ENCODE results near the gene OR6S1. TPM values are rescaled to one million over a fixed set of nuclear protein-coding genes. Genes with fewer than 3 reads are reported as not detected.
"Not testable (repeated sequence)": the region's sequence is repeated elsewhere in the genome, so short reads cannot be mapped to it uniquely, and the experiment has no call there.

The OR6S1 gene
- total and polyA plus RNA-seq, 4 donors, result not detected

DNA sequence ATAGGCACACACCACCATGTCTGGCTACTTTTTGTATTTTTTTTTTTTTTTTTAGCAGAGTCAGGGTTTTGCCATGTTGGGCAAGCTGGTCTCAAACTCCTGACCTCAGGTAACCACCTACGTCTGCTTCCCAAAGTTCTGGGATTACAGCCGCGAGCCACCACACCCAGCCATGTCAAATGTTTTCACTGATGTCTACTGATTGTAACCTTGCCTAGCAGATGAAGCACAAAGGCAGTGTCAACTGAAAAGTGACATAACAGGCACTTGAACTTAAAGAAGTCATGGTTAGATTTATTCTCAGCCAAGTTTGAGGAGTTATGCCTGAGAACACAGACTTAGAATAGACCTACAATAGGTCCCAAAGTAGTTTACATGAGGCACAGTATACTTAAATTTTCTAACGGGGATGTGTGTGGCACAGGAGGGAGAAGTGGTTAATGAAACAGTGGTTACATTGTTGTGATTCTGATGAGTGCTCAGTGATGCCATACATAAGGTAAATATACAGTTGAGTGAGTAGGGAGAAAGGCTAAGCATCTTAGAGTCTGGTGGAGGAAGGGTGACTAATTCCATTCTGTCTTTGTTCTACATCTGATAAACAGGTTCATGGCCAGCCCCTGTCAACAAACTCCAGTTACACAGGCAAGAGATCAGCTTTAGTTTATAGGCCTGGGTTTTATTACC, 30.2 kb upstream of the OR6S1 start:
- Histone ChIP-seq H3K4me3 (ENCODE audit: low read depth, low read length) (no peak overlapping the region), H3K27me3 (ENCODE audit: control insufficient read depth, insufficient read depth, low read length) (peaks cover 4% of the 10 kb centered on the region), H3K4me1 (ENCODE audit: control insufficient read depth, insufficient read depth, low read length) (no peaks in the 10 kb centered on the region), H3K27ac (ENCODE audit: low read depth, low read length) (no peak overlapping the region), H3K36me3 (ENCODE audit: control insufficient read depth, insufficient read depth, low read length) (no peaks in the 10 kb centered on the region), H3K9me3 (ENCODE audit: control insufficient read depth, insufficient read depth, low read length) (no peaks in the 10 kb centered on the region)
- DNase-seq (ENCODE audit: low read depth in 4 of 6, low spot score in 6 of 6), result no peak
- WGBS (ENCODE audit: insufficient coverage), result 83% methylated on average over 2 of the region's 4 CpGs

DNA sequence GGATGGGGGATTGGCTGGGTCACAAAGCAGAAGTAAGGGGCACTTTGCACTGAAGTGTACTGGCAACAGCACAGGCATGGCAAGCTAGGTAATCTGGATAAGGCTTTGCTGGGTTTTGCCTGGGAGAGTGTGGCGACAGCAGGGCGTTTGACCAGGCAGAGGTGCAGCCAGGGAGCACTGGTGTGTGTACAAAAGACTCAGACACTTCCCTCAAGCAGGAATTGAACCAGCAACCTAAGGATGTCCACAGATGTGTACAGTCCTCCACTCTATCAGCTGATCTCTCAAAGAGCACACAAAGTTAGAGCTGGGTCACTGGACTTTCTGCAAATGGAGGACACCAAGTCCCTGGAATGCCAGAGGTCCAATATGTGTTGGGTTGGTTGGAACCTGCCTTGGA, 27.5 kb upstream of the OR6S1 start:
- Histone ChIP-seq H3K4me1 (ENCODE audit: control insufficient read depth, insufficient read depth, low read length) (no peaks in the 10 kb centered on the region), H3K4me3 (ENCODE audit: low read depth, low read length) (no peak overlapping the region), H3K27ac (ENCODE audit: low read depth, low read length) (no peak overlapping the region), H3K27me3 (ENCODE audit: control insufficient read depth, insufficient read depth, low read length) (peaks cover 7% of the 10 kb centered on the region), H3K36me3 (ENCODE audit: control insufficient read depth, insufficient read depth, low read length) (no peaks in the 10 kb centered on the region), H3K9me3 (ENCODE audit: control insufficient read depth, insufficient read depth, low read length) (no peaks in the 10 kb centered on the region)
- DNase-seq (ENCODE audit: low read depth in 4 of 6, low spot score in 6 of 6), result no peak
- WGBS (ENCODE audit: insufficient coverage), result 84% methylated on average over 2 of the region's 2 CpGs

DNA sequence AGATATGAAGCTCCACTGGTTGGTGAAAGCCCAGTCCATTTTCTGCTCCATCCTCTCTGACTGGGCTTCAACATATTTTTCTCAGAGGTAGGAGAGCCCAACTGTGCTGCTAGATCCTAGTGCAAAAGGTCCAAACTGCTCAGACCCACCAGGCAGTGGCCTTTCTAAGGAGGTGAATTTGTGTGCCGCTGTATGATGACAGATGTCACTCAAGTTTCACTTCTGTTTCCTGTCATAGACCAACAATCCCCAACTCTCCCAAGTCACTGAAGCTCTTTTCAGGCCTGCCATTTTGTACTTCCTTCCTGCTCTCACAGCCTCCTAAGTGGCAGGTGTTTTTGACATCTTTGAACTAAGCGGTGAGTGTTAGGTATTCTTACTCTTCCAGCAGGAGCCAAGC, 26.5 kb upstream of the OR6S1 start:
- no peak overlapping the region for H3K27ac ChIP-seq (ENCODE audit: low read depth, low read length)
- H3K27me3 ChIP-seq (ENCODE audit: control insufficient read depth, insufficient read depth, low read length), result peaks cover 17% of the 10 kb centered on the region
- H3K4me3 ChIP-seq (ENCODE audit: low read depth, low read length), result no peak overlapping the region
- H3K36me3 ChIP-seq (ENCODE audit: control insufficient read depth, insufficient read depth, low read length), result no peaks in the 10 kb centered on the region
- H3K9me3 ChIP-seq (ENCODE audit: control insufficient read depth, insufficient read depth, low read length), result no peaks in the 10 kb centered on the region
- WGBS (ENCODE audit: insufficient coverage), result 83% methylated on average over 1 of the region's 2 CpGs
- peaks cover 8% of the 10 kb centered on the region for H3K4me1 ChIP-seq (ENCODE audit: control insufficient read depth, insufficient read depth, low read length)
- DNase-seq (ENCODE audit: low read depth in 4 of 6, low spot score in 6 of 6), result no peak

DNA sequence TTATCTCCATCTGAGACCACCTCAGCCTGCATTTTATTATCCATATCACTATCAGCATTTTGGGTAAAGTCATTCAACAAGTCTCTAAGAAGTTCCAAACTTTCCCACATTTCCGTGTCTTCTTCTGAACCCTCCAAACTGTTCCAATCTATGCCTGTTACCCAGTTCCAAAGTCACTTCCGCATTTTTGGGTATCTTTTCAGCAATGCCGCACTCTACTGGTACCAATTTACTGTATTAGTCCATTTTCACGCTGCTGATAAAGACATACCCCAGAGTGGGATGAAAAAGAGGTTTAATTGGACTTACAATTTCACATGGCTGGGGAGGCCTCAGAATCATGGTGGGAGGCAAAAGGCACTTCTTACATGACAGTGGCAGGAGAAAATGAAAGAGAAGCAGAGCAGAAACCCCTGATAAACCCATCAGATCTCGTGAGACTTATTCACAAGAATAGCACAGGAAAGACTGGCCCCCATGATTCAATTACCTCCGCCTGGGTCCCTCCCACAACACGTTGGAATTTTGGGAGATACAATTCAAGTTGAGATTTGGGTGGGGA, 25.0 kb upstream of the OR6S1 start:
- H3K36me3 ChIP-seq (ENCODE audit: control insufficient read depth, insufficient read depth, low read length); H3K4me3 ChIP-seq (ENCODE audit: low read depth, low read length); H3K4me1 ChIP-seq (ENCODE audit: control insufficient read depth, insufficient read depth, low read length); H3K27ac ChIP-seq (ENCODE audit: low read depth, low read length); DNase-seq (ENCODE audit: low read depth in 4 of 6, low spot score in 6 of 6); H3K9me3 ChIP-seq (ENCODE audit: control insufficient read depth, insufficient read depth, low read length): not testable (repeated sequence)
- H3K27me3 ChIP-seq (ENCODE audit: control insufficient read depth, insufficient read depth, low read length), result peaks cover 31% of the 10 kb centered on the region
- 90% methylated on average over 1 of the region's 7 CpGs for WGBS (ENCODE audit: insufficient coverage)

DNA sequence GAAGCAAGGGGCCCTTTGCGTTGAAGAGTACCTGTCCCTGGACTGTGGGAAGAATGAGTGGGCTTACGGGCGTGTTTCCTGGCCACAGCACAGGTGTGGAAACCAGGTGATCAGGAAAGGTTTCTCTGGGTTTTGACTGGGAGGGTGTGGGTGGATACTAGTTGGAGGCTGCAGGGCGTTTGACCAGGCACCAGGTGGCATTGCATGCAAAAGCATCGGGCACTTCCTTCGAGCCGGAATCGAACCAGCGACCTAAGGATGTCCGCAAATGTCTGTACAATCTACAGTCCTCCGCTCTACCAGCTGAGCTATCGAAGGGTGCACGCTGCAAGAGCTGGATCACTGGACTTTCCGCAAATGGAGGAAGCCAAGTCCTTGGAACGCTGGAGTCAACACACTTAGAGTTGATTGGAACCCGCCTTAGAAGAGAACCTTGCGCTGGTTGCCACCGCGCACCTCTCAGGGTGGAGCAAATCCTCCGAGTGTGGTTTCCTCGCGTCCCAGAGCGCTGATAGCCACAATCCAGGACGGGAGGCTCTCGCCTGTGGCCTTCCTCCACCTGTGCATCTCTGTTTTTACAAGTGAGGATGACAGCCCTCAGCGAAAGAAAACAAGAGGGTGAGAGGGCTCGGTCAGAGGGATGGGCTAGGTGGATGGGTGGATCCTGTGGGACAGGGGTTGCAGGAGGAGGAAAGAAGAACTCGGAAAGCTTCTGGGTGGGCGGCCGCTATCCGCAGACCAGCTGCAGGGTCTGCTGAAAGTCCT, 21.7 kb upstream of the OR6S1 start:
- Histone ChIP-seq H3K9me3 (ENCODE audit: control insufficient read depth, insufficient read depth, low read length) (no peaks in the 10 kb centered on the region), H3K4me3 (ENCODE audit: low read depth, low read length) (no peak overlapping the region), H3K27me3 (ENCODE audit: control insufficient read depth, insufficient read depth, low read length) (peaks cover 52% of the 10 kb centered on the region), H3K27ac (ENCODE audit: low read depth, low read length) (no peak overlapping the region), H3K4me1 (ENCODE audit: control insufficient read depth, insufficient read depth, low read length) (peaks cover 9% of the 10 kb centered on the region), H3K36me3 (ENCODE audit: control insufficient read depth, insufficient read depth, low read length) (no peaks in the 10 kb centered on the region)
- peak in 3 of 6 donors; percentile 13 to 49 (median 46) for DNase-seq (ENCODE audit: low read depth in 4 of 6, low spot score in 6 of 6)
- WGBS (ENCODE audit: insufficient coverage), result 3% methylated on average over 27 of the region's 31 CpGs

DNA sequence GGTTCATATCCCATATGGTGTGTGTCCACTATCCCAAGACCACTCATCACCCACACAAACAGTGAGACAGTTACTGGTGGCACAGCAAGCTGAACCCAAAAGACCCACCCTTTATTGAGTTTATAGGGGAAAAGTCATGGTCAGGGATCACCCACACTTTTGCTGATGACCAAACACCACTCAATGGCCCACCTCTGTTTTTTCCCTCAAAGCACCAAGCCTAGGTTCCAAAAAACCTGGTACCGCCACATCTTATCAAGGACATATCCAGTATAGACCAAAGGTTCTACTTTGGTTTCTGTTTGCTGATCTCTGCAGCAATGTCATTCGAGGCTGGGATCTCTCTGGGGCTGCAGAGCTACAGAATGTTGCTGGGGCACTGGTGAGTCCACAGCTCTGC, 19.7 kb upstream of the OR6S1 start:
- DNase-seq (ENCODE audit: low read depth in 4 of 6, low spot score in 6 of 6), result no peak
- no peaks in the 10 kb centered on the region for H3K9me3 ChIP-seq (ENCODE audit: control insufficient read depth, insufficient read depth, low read length)
- no peaks in the 10 kb centered on the region for H3K36me3 ChIP-seq (ENCODE audit: control insufficient read depth, insufficient read depth, low read length)
- H3K27me3 ChIP-seq (ENCODE audit: control insufficient read depth, insufficient read depth, low read length), result peaks cover 71% of the 10 kb centered on the region
- no CpG with 5 or more reads among the region's 2 CpGs for WGBS (ENCODE audit: insufficient coverage)
- no peak overlapping the region for H3K27ac ChIP-seq (ENCODE audit: low read depth, low read length)
- no peak overlapping the region for H3K4me3 ChIP-seq (ENCODE audit: low read depth, low read length)
- peaks cover 9% of the 10 kb centered on the region for H3K4me1 ChIP-seq (ENCODE audit: control insufficient read depth, insufficient read depth, low read length)

DNA sequence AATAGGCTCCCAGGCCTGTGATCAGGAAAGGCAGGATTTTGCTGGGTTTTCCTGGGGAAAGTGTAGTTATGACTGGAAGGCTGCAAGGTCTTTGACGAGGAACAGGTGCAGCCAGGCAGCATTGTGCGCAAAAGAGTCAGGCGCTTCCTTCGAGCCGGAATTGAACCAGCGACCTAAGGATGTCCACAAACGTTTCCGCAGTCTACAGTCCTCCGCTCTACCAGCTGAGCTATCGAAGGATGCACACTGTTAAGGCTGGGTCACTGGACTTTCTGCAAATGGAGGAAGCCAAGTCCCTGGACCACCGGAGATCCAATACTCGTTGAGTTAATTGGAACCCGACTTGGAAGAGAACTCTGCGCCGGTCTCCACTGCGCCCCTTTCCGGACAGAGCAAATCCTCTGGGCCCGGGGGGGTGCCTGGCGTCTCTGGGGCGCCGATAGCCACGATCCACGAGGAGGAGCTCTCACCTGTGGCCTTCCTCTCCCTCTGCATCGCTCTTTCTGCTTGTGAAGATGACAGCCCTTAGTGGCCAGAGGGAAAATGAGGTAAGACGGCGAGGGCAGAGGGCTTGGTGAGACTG, 18.4 kb upstream of the OR6S1 start:
- no peak for DNase-seq (ENCODE audit: low read depth in 4 of 6, low spot score in 6 of 6)

DNA sequence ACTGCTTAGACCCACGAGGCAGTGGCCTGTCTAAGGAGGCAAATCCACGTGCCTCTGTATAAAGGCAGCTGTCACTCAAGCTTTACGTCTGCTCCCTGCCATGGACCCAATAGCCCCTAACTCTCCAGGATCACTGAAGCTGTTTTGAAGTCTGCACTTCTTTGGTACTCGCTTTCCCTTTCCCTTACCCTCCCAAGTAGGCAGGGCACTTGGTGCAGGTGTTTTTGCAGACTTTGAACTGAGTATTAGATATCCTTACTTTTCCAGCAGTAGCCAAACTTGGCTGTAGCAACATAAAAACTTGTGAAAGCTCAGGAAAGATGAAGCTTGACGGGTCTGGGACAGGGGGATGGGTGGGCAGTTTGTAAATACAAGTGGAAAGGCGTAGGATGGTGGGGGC, 17.8 kb upstream of the OR6S1 start:
- WGBS (ENCODE audit: insufficient coverage), result 68% methylated on average over 5 of the region's 6 CpGs
- no peak for DNase-seq (ENCODE audit: low read depth in 4 of 6, low spot score in 6 of 6)
- no peak overlapping the region for H3K4me3 ChIP-seq (ENCODE audit: low read depth, low read length)

More for the DNA sequence above, 18.4 kb upstream of the OR6S1 start:
- Histone ChIP-seq H3K27me3 (ENCODE audit: control insufficient read depth, insufficient read depth, low read length) (peaks cover 81% of the 10 kb centered on the region), H3K36me3 (ENCODE audit: control insufficient read depth, insufficient read depth, low read length) (no peaks in the 10 kb centered on the region), H3K4me3 (ENCODE audit: low read depth, low read length) (no peak overlapping the region), H3K9me3 (ENCODE audit: control insufficient read depth, insufficient read depth, low read length) (no peaks in the 10 kb centered on the region), H3K27ac (ENCODE audit: low read depth, low read length) (no peak overlapping the region), H3K4me1 (ENCODE audit: control insufficient read depth, insufficient read depth, low read length) (peaks cover 9% of the 10 kb centered on the region)
- WGBS (ENCODE audit: insufficient coverage), result 34% methylated on average over 23 of the region's 26 CpGs

DNA sequence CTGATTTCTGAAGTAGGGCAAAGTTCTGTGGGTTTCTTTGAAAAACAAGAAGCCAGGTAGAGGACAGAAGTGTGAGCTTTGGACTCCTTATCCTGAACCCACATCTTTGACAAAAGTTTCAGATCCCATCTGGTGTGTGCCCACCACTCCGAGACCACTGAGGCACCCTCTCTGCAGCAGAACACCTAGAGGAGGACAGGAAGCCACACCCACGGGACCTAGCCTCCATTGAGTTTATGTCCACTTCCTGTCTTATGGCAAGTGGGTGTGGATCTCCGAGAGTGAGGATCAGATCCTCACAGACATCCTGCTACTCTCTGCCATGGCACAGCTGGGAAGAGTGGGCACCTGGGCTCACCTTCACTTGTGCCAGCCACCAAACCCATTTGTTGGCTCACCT, 16.8 kb upstream of the OR6S1 start:
- H3K36me3 ChIP-seq (ENCODE audit: control insufficient read depth, insufficient read depth, low read length), result no peaks in the 10 kb centered on the region
- peaks cover 6% of the 10 kb centered on the region for H3K4me1 ChIP-seq (ENCODE audit: control insufficient read depth, insufficient read depth, low read length)
- H3K27me3 ChIP-seq (ENCODE audit: control insufficient read depth, insufficient read depth, low read length), result peaks cover 76% of the 10 kb centered on the region
- no peak overlapping the region for H3K27ac ChIP-seq (ENCODE audit: low read depth, low read length)
- no peak for DNase-seq (ENCODE audit: low read depth in 4 of 6, low spot score in 6 of 6)
- WGBS (ENCODE audit: insufficient coverage), result 84% methylated on average over 3 of the region's 3 CpGs
- H3K9me3 ChIP-seq (ENCODE audit: control insufficient read depth, insufficient read depth, low read length), result no peaks in the 10 kb centered on the region
- H3K4me3 ChIP-seq (ENCODE audit: low read depth, low read length), result no peak overlapping the region

More for the DNA sequence above, 17.8 kb upstream of the OR6S1 start:
- Histone ChIP-seq H3K27me3 (ENCODE audit: control insufficient read depth, insufficient read depth, low read length) (peaks cover 78% of the 10 kb centered on the region), H3K4me1 (ENCODE audit: control insufficient read depth, insufficient read depth, low read length) (peaks cover 9% of the 10 kb centered on the region), H3K36me3 (ENCODE audit: control insufficient read depth, insufficient read depth, low read length) (no peaks in the 10 kb centered on the region), H3K27ac (ENCODE audit: low read depth, low read length) (no peak overlapping the region), H3K9me3 (ENCODE audit: control insufficient read depth, insufficient read depth, low read length) (no peaks in the 10 kb centered on the region)
